Esophagus squamous epithelium (tissue), 4 donors: ENCODE results near the gene PLA2G12A.

ENCODE experiments used
- POLR2A ChIP-seq, 4 donors: fragments of 450-650 bp; IDR thresholded peaks; one replicate each; pipeline ENCODE4 v1.6.1; 2017; ENCODE audit warnings: antibody characterized with exemption in 4 of 4, mild to moderate bottlenecking in 4 of 4, moderate library complexity in 3 of 4
- TF ChIP-seq, protein P1 (sequence below), 6 experiments: fragments of 450-650 bp in 4 of 6; fragments of 200-600 bp in 2 of 6; sonication (generic) in 2 of 6; IDR thresholded peaks; one replicate each; pipeline ENCODE4 v1.5.1; 2016 to 2019; ENCODE audit warnings: antibody characterized with exemption in 6 of 6, mild to moderate bottlenecking in 4 of 6, moderate library complexity in 4 of 6

DNA sequence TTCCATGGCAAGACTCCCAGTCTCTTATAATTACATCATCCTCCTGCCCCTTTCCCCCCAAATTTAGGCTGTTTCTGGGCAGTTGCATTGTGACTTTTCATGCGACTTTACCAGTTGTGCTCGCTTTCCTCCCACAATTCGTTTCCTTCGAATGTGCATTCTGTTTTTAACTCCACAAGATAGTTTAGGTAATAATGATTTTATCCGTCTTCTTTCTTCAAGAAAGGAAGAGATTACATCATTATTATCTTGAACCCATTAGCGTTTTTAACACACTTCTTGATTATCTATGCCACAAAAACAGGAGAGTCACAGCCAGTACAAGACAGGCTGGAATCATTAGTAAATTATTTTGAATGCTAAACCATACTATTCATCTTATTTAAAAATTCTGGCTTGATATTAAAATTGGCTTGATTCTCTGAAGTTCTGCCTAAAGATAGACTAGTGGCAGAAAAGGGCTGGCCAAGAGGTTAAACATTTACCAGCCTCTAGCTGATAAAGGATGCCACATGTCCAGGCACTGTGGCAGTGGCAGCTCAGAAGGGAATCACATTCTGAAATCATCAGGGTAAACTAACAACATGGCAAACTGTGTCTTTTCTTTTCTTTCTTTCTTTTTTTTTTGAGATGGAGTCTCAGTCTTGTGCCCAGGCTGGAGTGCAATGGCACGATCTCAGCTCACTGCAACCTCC, 19.7 kb upstream of the PLA2G12A start:
- no peak for TF ChIP-seq POLR2A (IDR thresholded peaks at IDR 0.05)
- TF ChIP-seq, protein P1, sequence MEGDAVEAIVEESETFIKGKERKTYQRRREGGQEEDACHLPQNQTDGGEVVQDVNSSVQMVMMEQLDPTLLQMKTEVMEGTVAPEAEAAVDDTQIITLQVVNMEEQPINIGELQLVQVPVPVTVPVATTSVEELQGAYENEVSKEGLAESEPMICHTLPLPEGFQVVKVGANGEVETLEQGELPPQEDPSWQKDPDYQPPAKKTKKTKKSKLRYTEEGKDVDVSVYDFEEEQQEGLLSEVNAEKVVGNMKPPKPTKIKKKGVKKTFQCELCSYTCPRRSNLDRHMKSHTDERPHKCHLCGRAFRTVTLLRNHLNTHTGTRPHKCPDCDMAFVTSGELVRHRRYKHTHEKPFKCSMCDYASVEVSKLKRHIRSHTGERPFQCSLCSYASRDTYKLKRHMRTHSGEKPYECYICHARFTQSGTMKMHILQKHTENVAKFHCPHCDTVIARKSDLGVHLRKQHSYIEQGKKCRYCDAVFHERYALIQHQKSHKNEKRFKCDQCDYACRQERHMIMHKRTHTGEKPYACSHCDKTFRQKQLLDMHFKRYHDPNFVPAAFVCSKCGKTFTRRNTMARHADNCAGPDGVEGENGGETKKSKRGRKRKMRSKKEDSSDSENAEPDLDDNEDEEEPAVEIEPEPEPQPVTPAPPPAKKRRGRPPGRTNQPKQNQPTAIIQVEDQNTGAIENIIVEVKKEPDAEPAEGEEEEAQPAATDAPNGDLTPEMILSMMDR (IDR thresholded peaks at IDR 0.05) = no peak
